CD4-positive, alpha-beta T cell (primary cell): ENCODE results near the gene ZNF674. TPM values are rescaled to one million over a fixed set of nuclear protein-coding genes. Genes with fewer than 3 reads are reported as not detected.
A peak's percentile ranks its signal among the peaks of the same experiment; 100 is the strongest.

ENCODE experiments used
- ATAC-seq: fragments of 200-7000 bp; cut with Tn5 transposase; one replicate; pipeline ENCODE4 v1.10.0; 2022; ENCODE audit warnings: mild to moderate bottlenecking; ENCODE audit not compliant: poor library complexity
- CTCF ChIA-PET: fragments of 350-600 bp; sonication (Branson Sonifier 250); formaldehyde crosslinking; loops from one replicate; lab custom pipeline; 2021; ENCODE audit warnings: antibody characterized with exemption, inconsistent platforms; lab: Charles Lee
- POLR2A ChIA-PET: fragments of 350-600 bp; sonication (Branson Sonifier 250); formaldehyde crosslinking; loops from one replicate; lab custom pipeline; 2021; ENCODE audit warnings: antibody characterized with exemption, inconsistent platforms; lab: Charles Lee
- DNase-seq, 14 experiments: peaks; one replicate each; pipeline ENCODE4 v3.0.0-alpha.2; 2013 to 2020; ENCODE audit warnings: mixed read lengths in 2 of 14
- H3K27ac ChIP-seq, 2 donors: one replicate each; pipeline versions ENCODE4 v1.5.1 to v1.7.0; 2013; ENCODE audit warnings: low read length in 2 of 2, low read depth in 1 of 2, mild to moderate bottlenecking in 1 of 2
- H3K27me3 ChIP-seq, 2 experiments: 1 replicate in 1 of 2; 2 replicates in 1 of 2; pipeline versions ENCODE4 v1.6.1 to v1.7.0; 2013; ENCODE audit warnings: low read length in 2 of 2, control low read depth in 1 of 2, mild to moderate bottlenecking in 1 of 2, moderate library complexity in 1 of 2; ENCODE audit not compliant: insufficient read depth in 2 of 2, control insufficient read depth in 1 of 2
- H3K36me3 ChIP-seq: one replicate; pipeline ENCODE4 v1.6.1; 2013; ENCODE audit warnings: low read length, control low read depth; ENCODE audit not compliant: insufficient read depth
- H3K4me1 ChIP-seq: one replicate; pipeline ENCODE4 v1.6.1; 2013; ENCODE audit warnings: low read length, control low read depth; ENCODE audit not compliant: insufficient read depth
- H3K4me3 ChIP-seq: one replicate; pipeline ENCODE4 v1.5.1; 2013; ENCODE audit warnings: mild to moderate bottlenecking, low read length, moderate library complexity
- H3K9me3 ChIP-seq, 2 experiments: 1 replicate in 1 of 2; 2 replicates in 1 of 2; pipeline versions ENCODE4 v1.6.1 to v1.7.0; 2013; ENCODE audit warnings: low read length in 2 of 2, mild to moderate bottlenecking in 2 of 2, control low read depth in 1 of 2, moderate library complexity in 1 of 2; ENCODE audit not compliant: control insufficient read depth in 1 of 2, insufficient read depth in 1 of 2
- H3K27ac Mint-ChIP-seq: one replicate; pipeline ENCODE4 v1.8.0; 2020; ENCODE audit warnings: mixed read lengths
- H3K27me3 Mint-ChIP-seq: one replicate; pipeline ENCODE4 v1.8.0; 2021; ENCODE audit warnings: mixed read lengths
- H3K36me3 Mint-ChIP-seq: one replicate; pipeline ENCODE4 v1.8.0; 2021; ENCODE audit warnings: low read depth, mixed read lengths
- H3K4me1 Mint-ChIP-seq: one replicate; pipeline ENCODE4 v1.8.0; 2021; ENCODE audit warnings: low read depth, mixed read lengths
- H3K4me3 Mint-ChIP-seq: one replicate; pipeline ENCODE4 v1.8.0; 2020; ENCODE audit warnings: mild to moderate bottlenecking, mixed read lengths
- H3K9me3 Mint-ChIP-seq: one replicate; pipeline ENCODE4 v1.8.0; 2020; ENCODE audit warnings: mixed read lengths
- intact Hi-C, 2 experiments: fragments of 100-400 bp; cut with DNase I in 1 of 2; cut with micrococcal nuclease in 1 of 2; formaldehyde crosslinking; loops; one replicate each; pipeline versions ENCODE4 v1.15.1 to v1.9.0; 2023 to 2025; cut with DNase I, micrococcal nuclease
- total RNA-seq, 174 experiments: library from RNA in 2 of 174; stranded (reverse) in 2 of 174; gene quantifications; one replicate each; pipeline ENCODE4 v1.2.3 and lab custom pipeline; 2021 to 2026
- TF ChIP-seq, protein P1 (sequence below): fragments of 200-600 bp; IDR thresholded peaks from one replicate; pipeline ENCODE4 v1.8.0; 2022; ENCODE audit warnings: antibody characterized with exemption, mild to moderate bottlenecking

Gene ZNF674
- total RNA-seq, 2 experiments from 2014 or later, result 1.2 to 1.9 TPM

DNA sequence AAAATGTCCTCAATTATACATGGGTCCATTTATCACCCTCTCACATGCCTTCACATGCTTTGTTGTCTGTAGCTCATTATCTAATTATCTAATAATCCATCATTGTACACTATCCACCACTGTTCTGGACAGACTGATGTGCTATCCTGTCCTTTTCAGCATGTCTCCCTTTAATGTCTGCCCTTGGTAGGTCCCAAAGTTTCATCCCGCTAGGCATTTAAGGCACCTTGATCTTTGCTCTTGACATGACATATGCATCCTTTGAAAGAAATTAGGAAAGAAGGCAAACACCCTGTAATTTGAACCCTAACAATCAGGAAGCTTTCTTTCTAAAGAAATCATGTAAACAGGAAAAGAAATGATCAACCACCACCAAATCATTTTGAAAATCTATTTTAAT, 34.0 kb upstream of the ZNF674 start:
- no peaks in the 10 kb centered on the region for H3K9me3 Mint-ChIP-seq
- Histone ChIP-seq H3K4me3 (no peak overlapping the region), H3K27ac (no peak overlapping the region), H3K27me3 (no peaks in the 10 kb centered on the region), H3K36me3 (no peaks in the 10 kb centered on the region), H3K4me1 (peaks cover 47% of the 10 kb centered on the region), H3K9me3 (no peaks in the 10 kb centered on the region)
- DNase-seq (no peak), ATAC-seq (no peak)
- peaks cover 9% of the 10 kb centered on the region for H3K36me3 Mint-ChIP-seq
- CTCF ChIA-PET, result interaction anchor here (0.6 to 1.0 kb wide), 2 partner anchors 9 to 19 kb away, joined by 3 read pairs; no protein-coding TSS in a partner anchor
- POLR2A ChIA-PET, result interaction anchor here (1.1 to 1.2 kb wide), 2 partner anchors 8 to 32 kb away, joined by 5 to 7 read pairs; no protein-coding TSS in a partner anchor
- H3K27me3 Mint-ChIP-seq, result no peaks in the 10 kb centered on the region
- peak overlapping the region; percentile 27 for H3K4me3 Mint-ChIP-seq
- no peak overlapping the region for H3K27ac Mint-ChIP-seq
- intact Hi-C loops, result loop anchor here in 1 of 2 experiments (10.0 kb wide), 1 partner anchor 774 kb away; no protein-coding TSS in a partner anchor
- peaks cover 29% of the 10 kb centered on the region for H3K4me1 Mint-ChIP-seq
- TF ChIP-seq, protein P1, sequence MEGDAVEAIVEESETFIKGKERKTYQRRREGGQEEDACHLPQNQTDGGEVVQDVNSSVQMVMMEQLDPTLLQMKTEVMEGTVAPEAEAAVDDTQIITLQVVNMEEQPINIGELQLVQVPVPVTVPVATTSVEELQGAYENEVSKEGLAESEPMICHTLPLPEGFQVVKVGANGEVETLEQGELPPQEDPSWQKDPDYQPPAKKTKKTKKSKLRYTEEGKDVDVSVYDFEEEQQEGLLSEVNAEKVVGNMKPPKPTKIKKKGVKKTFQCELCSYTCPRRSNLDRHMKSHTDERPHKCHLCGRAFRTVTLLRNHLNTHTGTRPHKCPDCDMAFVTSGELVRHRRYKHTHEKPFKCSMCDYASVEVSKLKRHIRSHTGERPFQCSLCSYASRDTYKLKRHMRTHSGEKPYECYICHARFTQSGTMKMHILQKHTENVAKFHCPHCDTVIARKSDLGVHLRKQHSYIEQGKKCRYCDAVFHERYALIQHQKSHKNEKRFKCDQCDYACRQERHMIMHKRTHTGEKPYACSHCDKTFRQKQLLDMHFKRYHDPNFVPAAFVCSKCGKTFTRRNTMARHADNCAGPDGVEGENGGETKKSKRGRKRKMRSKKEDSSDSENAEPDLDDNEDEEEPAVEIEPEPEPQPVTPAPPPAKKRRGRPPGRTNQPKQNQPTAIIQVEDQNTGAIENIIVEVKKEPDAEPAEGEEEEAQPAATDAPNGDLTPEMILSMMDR, result no peak

DNA sequence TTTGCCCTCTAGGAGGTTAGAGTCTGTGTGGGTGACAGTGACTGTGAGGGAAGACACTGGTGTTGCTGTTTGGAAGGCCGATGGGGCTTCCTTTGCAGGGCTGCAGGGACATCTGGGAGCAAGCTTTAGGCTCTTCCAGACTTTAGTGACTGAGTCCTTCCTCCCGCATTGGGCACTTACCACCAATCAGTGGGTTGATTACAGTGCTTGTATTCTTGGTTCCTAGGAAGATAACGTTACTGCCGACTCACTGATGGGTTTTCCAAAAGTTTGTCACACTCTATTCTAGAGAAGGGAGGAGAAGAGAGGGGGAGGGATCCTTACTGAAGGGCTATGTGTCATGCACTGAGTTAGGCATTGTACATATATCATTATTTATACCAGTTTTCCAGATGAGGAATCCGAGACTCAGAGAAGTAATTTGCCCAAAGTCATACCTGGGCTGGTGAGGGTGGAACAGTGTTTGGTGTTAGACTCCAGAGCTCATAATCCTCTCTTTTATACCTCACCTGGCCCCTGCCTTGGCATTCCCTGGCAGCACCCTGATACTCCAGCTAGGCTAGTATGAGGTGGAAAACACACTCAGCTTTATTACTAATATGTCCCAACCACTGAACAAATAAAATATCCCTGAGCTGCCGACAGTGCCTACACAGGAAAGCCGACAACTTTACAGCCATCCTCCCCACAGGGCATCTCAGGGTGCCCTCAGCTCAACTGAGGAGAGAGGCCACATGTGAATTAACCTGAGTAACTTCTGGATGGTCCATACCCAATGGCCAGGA, 32.2 kb upstream of the ZNF674 start:
- Mint-ChIP-seq H3K4me1 (peaks cover 39% of the 10 kb centered on the region), H3K27ac (peak overlapping the region; percentile 72), H3K9me3 (no peaks in the 10 kb centered on the region), H3K27me3 (no peaks in the 10 kb centered on the region), H3K4me3 (peak overlapping the region; percentile 90), H3K36me3 (peaks cover 9% of the 10 kb centered on the region)
- Histone ChIP-seq H3K27ac (no peak overlapping the region), H3K27me3 (no peaks in the 10 kb centered on the region), H3K4me3 (peak overlapping the region; percentile 57), H3K36me3 (no peaks in the 10 kb centered on the region), H3K9me3 (no peaks in the 10 kb centered on the region), H3K4me1 (peaks cover 54% of the 10 kb centered on the region)
- TF ChIP-seq, protein P1, result no peak
- peak in 1 of 14 experiments; percentile 30 for DNase-seq
- intact Hi-C loops, result loop anchor here in 1 of 2 experiments (10.0 kb wide), 1 partner anchor 773 kb away; no protein-coding TSS in a partner anchor
- ChIA-PET POLR2A (interaction anchor here (1.0 to 1.7 kb wide), 3 partner anchors 10 to 13 kb away, joined by 3 to 4 read pairs (median 4); no protein-coding TSS in a partner anchor), CTCF (no interaction called here)
- ATAC-seq, result no peak

DNA sequence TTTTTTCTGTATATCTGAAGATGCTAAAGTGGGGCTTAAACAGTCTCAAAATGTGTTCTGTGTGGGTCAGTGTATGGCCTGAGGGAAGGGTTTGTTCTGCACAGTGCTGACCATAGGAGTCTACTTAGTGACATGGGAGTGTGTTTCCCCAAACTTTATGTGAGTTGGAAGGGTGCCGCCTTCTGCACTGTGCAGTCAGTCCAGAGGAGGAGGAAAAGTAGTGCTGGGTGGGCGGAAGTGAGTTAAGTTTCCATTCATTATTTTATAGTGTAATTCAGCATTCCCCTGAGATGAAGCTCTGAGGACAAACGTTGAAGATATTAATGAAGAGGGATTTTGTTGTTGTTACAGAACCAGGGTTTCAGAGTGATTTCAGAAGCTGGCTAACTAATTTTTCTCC, 31.2 kb upstream of the ZNF674 start:
- H3K9me3 Mint-ChIP-seq, result no peaks in the 10 kb centered on the region
- H3K4me1 Mint-ChIP-seq, result peaks cover 46% of the 10 kb centered on the region
- TF ChIP-seq, protein P1, result no peak
- peaks cover 9% of the 10 kb centered on the region for H3K36me3 Mint-ChIP-seq
- peak overlapping the region; percentile 90 for H3K4me3 Mint-ChIP-seq
- ChIA-PET POLR2A (interaction anchor here (1.0 to 1.7 kb wide), 3 partner anchors 11 to 34 kb away, joined by 3 to 4 read pairs (median 4); no protein-coding TSS in a partner anchor), CTCF (no interaction called here)
- no peaks in the 10 kb centered on the region for H3K36me3 ChIP-seq
- no peaks in the 10 kb centered on the region for H3K9me3 ChIP-seq
- H3K27ac ChIP-seq, result no peak overlapping the region
- H3K4me3 ChIP-seq, result peak overlapping the region; percentile 57
- intact Hi-C loops, result loop anchor here in 1 of 2 experiments (10.0 kb wide), 1 partner anchor 772 kb away; no protein-coding TSS in a partner anchor
- ATAC-seq (no peak), DNase-seq (no peak)
- H3K4me1 ChIP-seq, result peaks cover 64% of the 10 kb centered on the region
- H3K27me3 Mint-ChIP-seq, result no peaks in the 10 kb centered on the region
- H3K27me3 ChIP-seq, result no peaks in the 10 kb centered on the region
- peak overlapping the region; percentile 72 for H3K27ac Mint-ChIP-seq
